HG02938 (cell line): ENCODE data around the gene BUD13.
"Not testable (repeated sequence)": the region's sequence is repeated elsewhere in the genome, so short reads cannot be mapped to it uniquely, and the experiment has no call there.

Source experiments
- ATAC-seq: cut with Tn5 transposase; IDR thresholded peaks from one replicate; pipeline ENCODE4 v1.9.1; 2021; ENCODE audit warnings: mild to moderate bottlenecking, moderate library complexity; ENCODE audit not compliant: unreplicated experiment

BUD13 gene

GRCh38 chr11:116762132-116762531 is 10.7 kb downstream of the BUD13 start:
- no peak for ATAC-seq

- ATAC-seq, result not testable (repeated sequence)
Observed at GRCh38 chr11:116756044-116756443, 16.7 kb downstream of the BUD13 start.

GRCh38 chr11:116750070-116750718 is 22.6 kb downstream of the BUD13 start:
- ATAC-seq, result no peak

DNA sequence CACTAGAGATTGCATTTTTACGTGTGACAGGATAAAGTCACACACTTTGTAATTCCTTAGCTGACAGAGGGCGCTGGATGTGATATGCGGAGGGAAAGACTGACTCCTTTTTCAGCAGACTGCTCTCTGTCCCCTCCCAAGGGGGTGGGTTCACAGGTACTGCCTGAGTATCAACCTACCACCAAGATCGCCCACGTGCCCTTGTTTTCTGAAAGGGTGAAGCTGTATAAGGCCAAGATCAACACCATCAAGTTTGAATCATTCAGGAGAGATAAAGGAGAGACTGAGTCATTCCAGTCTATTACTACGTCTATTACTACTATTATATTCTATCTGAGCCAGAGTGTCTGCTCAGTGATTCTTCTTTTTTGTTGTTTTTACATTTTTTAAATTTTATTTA is 30.7 kb downstream of the BUD13 start:
- no peak for ATAC-seq

DNA sequence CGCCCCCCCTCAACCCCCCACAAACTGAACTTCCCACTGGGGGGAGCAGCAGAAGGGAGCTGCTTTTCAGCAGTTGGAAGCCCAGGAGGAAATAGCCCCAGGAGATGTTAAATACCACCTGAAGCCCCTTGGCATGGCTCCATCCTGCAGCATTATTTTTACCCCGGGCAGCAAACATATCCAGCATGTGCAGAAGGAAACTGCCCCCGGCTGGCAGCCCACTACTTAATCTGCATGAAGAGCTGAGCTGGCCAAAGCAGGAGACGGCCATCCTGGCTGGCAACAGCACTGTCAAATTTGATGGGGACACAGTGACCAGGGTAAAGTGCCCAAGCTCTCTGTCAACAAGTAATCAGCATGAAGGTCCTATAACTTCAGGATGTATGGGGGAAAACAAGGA is 32.0 kb downstream of the BUD13 start:
- no peak for ATAC-seq

DNA sequence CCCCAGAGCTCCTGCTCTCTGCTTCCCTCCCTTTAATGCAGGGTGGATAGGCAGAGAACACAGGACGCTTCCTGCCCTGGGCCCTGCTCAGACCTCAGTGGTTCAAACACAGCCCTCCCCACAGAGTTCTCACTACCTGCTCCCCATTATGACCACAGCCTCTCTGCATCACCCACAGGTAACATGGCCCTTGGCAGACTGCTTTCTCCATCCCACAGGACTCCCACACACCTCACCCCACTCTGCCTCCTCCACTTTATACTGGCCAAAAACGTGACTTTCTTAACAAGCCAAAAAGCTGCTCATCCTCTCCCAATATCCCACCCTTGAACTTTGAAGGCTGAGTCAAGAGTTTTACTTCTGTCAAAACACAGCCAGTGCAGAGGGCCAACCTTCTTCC is 33.8 kb downstream of the BUD13 start:
- no peak for ATAC-seq

- ATAC-seq, result no peak
Observed at GRCh38 chr11:116736763-116737162, 36.0 kb downstream of the BUD13 start.

DNA sequence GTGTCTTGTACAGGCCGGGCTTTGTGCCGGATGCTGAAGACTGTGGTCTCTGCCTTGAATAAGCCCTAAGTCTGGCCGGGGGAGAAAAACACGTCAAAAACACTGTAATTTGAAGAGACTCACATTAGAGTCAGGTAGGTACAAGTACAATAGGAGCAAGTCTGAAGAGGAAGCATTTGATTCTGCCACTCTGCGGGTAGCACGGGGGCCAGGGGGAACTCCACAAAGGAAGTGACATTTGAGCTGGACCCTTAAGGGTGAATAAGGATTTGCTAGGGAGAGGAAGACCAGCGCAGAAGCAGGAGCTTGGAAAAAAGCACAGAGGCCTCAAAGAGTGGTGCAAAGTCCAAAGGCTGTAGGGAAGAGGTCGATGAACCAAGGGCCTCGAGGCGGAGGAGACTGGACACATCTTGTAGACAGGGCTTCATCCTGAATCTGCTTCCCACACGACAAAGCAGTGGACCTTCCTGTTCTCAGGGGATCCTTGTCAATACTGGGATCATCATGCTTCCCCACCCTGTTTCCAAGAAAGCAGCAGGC is 38.7 kb downstream of the BUD13 start:
- ATAC-seq, result no peak

- peak; percentile 36 for ATAC-seq
Observed at GRCh38 chr11:116733043-116733755, 39.6 kb downstream of the BUD13 start.

- ATAC-seq, result peak; percentile 81
Observed at GRCh38 chr11:116732271-116733042, 40.3 kb downstream of the BUD13 start.

GRCh38 chr11:116731821-116732220 is 41.0 kb downstream of the BUD13 start:
- ATAC-seq, result no peak

DNA sequence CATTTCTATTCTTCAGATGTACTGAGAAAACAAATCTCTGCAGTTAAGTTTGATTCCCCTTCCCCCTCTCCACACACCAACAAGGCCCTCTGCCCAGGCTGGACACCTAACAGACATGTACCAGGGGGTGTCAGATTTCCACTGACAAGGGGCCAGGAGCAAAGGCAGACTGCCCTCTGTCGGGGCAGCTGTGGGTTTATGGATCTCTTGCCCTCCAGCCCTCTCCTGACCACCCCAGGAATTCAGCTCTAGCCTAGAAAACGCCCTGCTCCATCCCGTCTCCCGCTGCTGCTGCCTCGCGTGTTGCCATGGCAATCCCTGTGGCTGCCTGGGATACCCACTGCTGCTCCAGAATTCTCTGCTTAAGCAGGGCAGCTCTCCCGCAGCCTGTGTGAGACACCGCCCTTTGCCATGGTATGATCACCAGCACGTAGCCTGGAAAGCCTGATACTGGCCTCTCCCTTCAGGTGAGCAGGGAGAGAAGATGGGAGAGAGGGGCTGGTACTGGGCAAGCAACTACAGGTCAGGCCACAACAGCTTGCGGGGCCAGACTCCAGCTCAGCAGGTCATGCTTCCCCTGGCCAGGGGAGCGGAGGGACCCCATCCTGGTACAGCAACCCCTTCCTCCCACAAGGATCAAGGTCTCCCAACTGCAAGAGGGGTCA is 41.6 kb downstream of the BUD13 start:
- ATAC-seq, result no peak

DNA sequence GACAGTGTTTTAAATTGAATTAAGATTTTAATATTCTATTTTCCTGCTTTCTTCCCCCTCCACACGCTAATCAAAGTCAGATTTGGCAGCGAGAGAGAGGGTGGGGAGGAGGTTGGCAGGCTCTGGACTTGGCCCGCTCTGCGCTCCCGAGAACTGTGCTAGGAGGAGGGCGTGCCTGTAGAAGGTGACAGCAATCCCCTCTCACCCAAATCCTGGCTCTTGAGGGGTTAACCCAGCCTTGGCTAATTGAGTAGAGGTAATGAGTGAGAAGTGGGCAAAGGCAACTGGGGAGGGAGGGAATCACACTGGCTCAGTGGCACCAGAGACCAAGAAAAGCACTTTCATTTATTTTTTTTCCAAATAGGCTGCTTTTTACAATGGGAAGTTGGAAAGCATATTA is 42.2 kb downstream of the BUD13 start:
- no peak for ATAC-seq

- no peak for ATAC-seq
Observed at GRCh38 chr11:116730241-116730561, 42.6 kb downstream of the BUD13 start.

- no peak for ATAC-seq
Observed at GRCh38 chr11:116729501-116730240, 43.1 kb downstream of the BUD13 start.

DNA sequence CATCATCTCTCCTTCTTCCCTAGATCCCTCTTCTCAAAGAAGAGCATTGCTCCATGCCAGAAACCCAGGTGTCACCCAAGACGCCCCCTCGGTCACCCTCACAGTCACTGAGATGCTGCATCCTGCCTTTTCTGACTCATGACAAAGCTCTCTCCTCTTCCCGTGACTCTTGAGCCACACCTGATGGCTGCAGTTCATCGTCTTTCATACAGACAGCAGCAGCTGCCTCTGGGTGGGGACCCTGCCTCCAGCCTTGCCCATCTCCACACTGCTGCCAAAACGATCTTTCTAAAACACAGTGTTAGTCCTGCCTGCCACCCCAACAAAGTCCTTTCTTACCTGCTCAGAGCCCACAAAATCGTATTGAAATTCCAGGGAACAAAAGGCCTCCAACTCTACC is 44.8 kb downstream of the BUD13 start:
- ATAC-seq, result no peak

DNA sequence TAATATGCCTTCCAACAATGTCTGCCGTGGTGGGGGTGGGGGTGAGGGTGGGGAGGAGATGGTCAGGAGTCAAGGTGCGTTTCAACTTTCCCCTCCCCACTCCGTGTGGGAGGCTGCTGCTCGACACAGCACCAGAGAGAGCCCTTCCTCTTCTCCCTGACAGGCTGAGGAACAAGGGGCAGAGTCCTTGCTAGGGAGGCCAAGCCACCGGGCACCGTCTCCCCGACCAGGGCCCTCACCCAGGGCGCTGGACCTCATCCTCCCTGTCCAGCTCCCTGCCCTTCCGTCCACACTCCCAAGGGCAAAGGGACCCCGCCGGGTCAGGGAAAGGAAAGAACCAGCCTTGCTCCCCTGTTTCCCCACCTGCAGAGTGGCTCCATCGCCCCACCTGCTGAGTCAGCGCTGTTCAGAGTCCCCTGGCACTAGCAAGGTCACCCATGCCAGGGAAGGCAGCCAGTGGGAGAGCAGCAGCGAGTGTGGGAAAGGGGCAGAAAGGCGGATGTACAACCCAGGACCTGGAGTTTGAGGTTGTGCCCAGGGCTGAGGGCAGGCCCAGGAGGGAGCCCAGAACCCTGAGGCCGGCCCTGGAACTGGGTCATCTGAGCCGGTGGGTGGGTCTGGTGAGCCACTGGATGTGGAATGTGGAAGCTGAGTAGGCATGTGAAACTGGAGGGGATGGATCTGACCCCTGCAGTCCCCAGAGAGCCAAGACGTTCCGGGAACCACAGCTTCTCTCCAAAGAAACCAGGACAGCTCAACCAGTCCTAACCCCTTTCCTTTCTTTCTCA is 47.2 kb downstream of the BUD13 start:
- ATAC-seq, result no peak

DNA sequence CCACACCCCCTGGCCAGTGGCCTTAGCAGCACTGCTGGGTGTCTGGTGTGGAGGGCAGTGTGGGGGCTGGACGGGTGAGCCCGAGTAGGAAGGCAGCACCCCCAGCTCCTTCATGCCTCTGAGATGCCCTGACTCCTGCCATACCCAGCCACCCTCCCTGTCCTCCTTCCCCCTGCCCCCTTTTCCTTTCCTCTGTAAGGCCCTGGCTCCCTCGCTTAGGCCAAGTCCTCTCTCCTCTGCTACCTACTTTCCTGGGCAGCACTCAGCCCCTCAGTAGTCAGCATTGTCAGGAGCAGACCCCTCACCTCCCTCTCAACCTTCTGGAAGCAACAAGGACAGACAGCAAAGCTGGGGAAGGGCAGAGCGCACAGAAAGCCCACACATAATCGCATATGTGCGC is 48.0 kb downstream of the BUD13 start:
- no peak for ATAC-seq

GRCh38 chr11:116723511-116723910 is 49.3 kb downstream of the BUD13 start:
- no peak for ATAC-seq

DNA sequence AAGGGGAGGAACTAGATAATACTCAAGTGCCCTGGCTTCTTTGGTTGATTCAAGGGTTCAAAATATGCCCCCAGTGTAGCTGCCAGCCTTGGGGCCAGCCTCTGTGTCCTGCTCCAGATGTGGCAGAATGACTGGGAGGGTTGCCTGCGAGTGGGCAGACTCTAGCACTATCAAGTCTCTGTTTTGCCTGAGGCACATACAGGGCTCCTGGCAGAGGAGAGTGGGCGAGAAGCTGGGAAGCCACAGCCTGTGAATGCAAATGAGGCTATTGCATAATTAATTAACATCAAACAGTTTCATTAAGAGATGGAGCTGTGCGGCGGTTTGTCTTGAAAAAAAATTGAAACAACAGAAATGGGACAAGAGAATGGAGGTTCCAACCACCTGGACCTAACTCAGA is 50.8 kb downstream of the BUD13 start:
- no peak for ATAC-seq
